Endothelial cell of umbilical vein (primary cell): ENCODE measurements around the gene PAPPA. TPM values are rescaled to one million over a fixed set of nuclear protein-coding genes. Genes with fewer than 3 reads are reported as not detected.

Experiments used
- BruUV-seq: library from RNA; stranded (reverse); fragments of 400-500 nt; replicated peaks from 2 replicates; lab custom pipeline; 2021; lab: Mats Ljungman, UMichigan
- CTCF ChIA-PET: fragments of 300-600, 350-600 bp; sonication (Branson Sonifier 250); formaldehyde crosslinking; loops from one replicate; lab custom pipeline; 2021; ENCODE audit warnings: antibody characterized with exemption, inconsistent platforms; lab: Charles Lee
- POLR2A ChIA-PET: fragments of 300-600, 350-600 bp; sonication (Branson Sonifier 250); formaldehyde crosslinking; loops from one replicate; lab custom pipeline; 2021; ENCODE audit warnings: antibody characterized with exemption, inconsistent platforms; lab: Charles Lee
- DNase-seq: peaks from one replicate; pipeline ENCODE4 v3.0.0-alpha.2; 2011; ENCODE audit warnings: low read depth, low spot score
- FAIRE-seq: peaks from 2 replicates; lab custom pipeline; 2011; peaks lifted over from hg19 to GRCh38; lab: Jason Lieb, UNC
- H2AFZ ChIP-seq: 2 replicates; pipeline ENCODE4 v1.6.0; 2012; ENCODE audit warnings: low read depth, low read length, control low read depth, inconsistent platforms
- H3K27ac ChIP-seq: 2 replicates; pipeline ENCODE4 v1.5.1; 2011; ENCODE audit warnings: low read depth, mild to moderate bottlenecking, control low read depth, low read length, moderate library complexity; ENCODE audit not compliant: insufficient read depth
- H3K27me3 ChIP-seq, 2 experiments: 2 replicates each; pipeline versions ENCODE4 v1.6.0 to v1.6.1; 2011; ENCODE audit warnings: low read length in 2 of 2, mixed read lengths in 1 of 2; ENCODE audit not compliant: control insufficient read depth in 2 of 2, insufficient read depth in 2 of 2
- H3K36me3 ChIP-seq, 2 experiments: 2 replicates in 1 of 2; 3 replicates in 1 of 2; pipeline ENCODE4 v1.5.1; 2011; ENCODE audit warnings: low read length in 2 of 2, mild to moderate bottlenecking in 1 of 2, moderate library complexity in 1 of 2; ENCODE audit not compliant: control insufficient read depth in 2 of 2, insufficient read depth in 2 of 2; ENCODE audit errors: extremely low read depth in 1 of 2
- H3K4me1 ChIP-seq: 3 replicates; pipeline ENCODE4 v1.5.1; 2011; ENCODE audit warnings: mild to moderate bottlenecking, low read length; ENCODE audit not compliant: control insufficient read depth, insufficient read depth; ENCODE audit errors: extremely low read depth
- H3K4me2 ChIP-seq: 2 replicates; pipeline ENCODE4 v1.6.1; 2011; ENCODE audit warnings: low read length, control low read depth, mixed read lengths; ENCODE audit not compliant: insufficient read depth
- H3K4me3 ChIP-seq, 3 experiments: fragments of 200-600 bp in 1 of 3; sonication (generic), shearing (Covaris generic) in 1 of 3; replicated peaks in 1 of 3; 2 replicates each; pipeline ENCODE4 v1.5.1; 2011 to 2016; ENCODE audit warnings: control low read depth in 3 of 3, low read length in 3 of 3, mild to moderate bottlenecking in 2 of 3, inconsistent platforms in 1 of 3, low read depth in 1 of 3, moderate library complexity in 1 of 3; ENCODE audit not compliant: insufficient read depth in 1 of 3
- H3K79me2 ChIP-seq: 2 replicates; pipeline ENCODE4 v1.6.0; 2012; ENCODE audit warnings: low read length, inconsistent platforms; ENCODE audit not compliant: control insufficient read depth, insufficient read depth
- H3K9ac ChIP-seq: replicated peaks from 2 replicates; pipeline ENCODE3; 2011; ENCODE audit warnings: low read length, control low read depth; ENCODE audit not compliant: insufficient read depth; ENCODE audit errors: extremely low read depth
- H3K9me1 ChIP-seq: replicated peaks from 3 replicates; pipeline ENCODE4 v1.6.0; 2011; ENCODE audit warnings: mild to moderate bottlenecking, low read length; ENCODE audit not compliant: control insufficient read depth, insufficient read depth; ENCODE audit errors: extremely low read depth
- H3K9me3 ChIP-seq: replicated peaks from 2 replicates; pipeline ENCODE4 v1.5.1; 2012; ENCODE audit warnings: low read length, inconsistent platforms; ENCODE audit not compliant: control insufficient read depth, insufficient read depth
- H4K20me1 ChIP-seq: replicated peaks from 2 replicates; pipeline ENCODE3; 2011; ENCODE audit warnings: mild to moderate bottlenecking, low read length; ENCODE audit not compliant: control insufficient read depth, insufficient read depth; ENCODE audit errors: extremely low read depth
- CTCF ChIP-seq, 2 donors: IDR thresholded peaks; 1 replicate in 1 of 2; 2 replicates in 1 of 2; pipeline ENCODE4 v1.5.1; 2011; ENCODE audit warnings: low read length in 2 of 2, mild to moderate bottlenecking in 2 of 2, moderate library complexity in 2 of 2, control low read depth in 1 of 2, inconsistent platforms in 1 of 2, low read depth in 1 of 2; ENCODE audit not compliant: insufficient read depth in 1 of 2; ENCODE audit errors: extremely low read depth in 1 of 2
- EZH2 ChIP-seq: IDR thresholded peaks from 2 replicates; pipeline ENCODE4 v1.6.1; 2012; ENCODE audit warnings: borderline replicate concordance, low read depth, mild to moderate bottlenecking, moderate library complexity, low read length, inconsistent platforms; ENCODE audit not compliant: severe bottlenecking
- FOS ChIP-seq: IDR thresholded peaks from 2 replicates; pipeline ENCODE4 v1.6.1; 2011; ENCODE audit warnings: mild to moderate bottlenecking, low read length, moderate library complexity, borderline replicate concordance; ENCODE audit not compliant: insufficient read depth
- GATA2 ChIP-seq: IDR thresholded peaks from 2 replicates; pipeline ENCODE4 v1.7.0; 2011; ENCODE audit warnings: low read depth, mild to moderate bottlenecking, moderate library complexity, mixed read lengths, low read length; ENCODE audit not compliant: insufficient read length, insufficient read depth
- JUN ChIP-seq: IDR thresholded peaks from 2 replicates; pipeline ENCODE4 v1.6.1; 2011; ENCODE audit warnings: borderline replicate concordance, low read depth; ENCODE audit not compliant: insufficient read length, insufficient read depth
- MYC ChIP-seq: IDR thresholded peaks from one replicate; pipeline ENCODE4 v1.6.1; 2011; ENCODE audit warnings: mild to moderate bottlenecking, low read depth, low read length
- POLR2A ChIP-seq: IDR thresholded peaks from 2 replicates; pipeline ENCODE4 v1.6.1; 2012; ENCODE audit warnings: low read depth, mild to moderate bottlenecking, control low read depth, low read length
- POLR2AphosphoS5 ChIP-seq: IDR thresholded peaks from 2 replicates; pipeline ENCODE4 v1.6.1; 2012; ENCODE audit warnings: low read depth, mild to moderate bottlenecking, control low read depth, low read length, moderate library complexity; ENCODE audit not compliant: insufficient read depth
- dilution Hi-C: fragments of 300-500 bp; cut with MboI; formaldehyde crosslinking; loops from one replicate; pipeline ENCODE4 v1.15.0; 2019; ENCODE audit warnings: low sequenced_read_pairs; ENCODE audit not compliant: extremely low pct_ligation_motif_present
- intact Hi-C: fragments of 100-400 bp; cut with micrococcal nuclease; formaldehyde crosslinking; loops from one replicate; pipeline ENCODE4 v1.10.0; 2022
- polyA plus RNA-seq, 4 experiments: library from polyadenylated mRNA; depleted of rRNA in 3 of 4; stranded (reverse) in 3 of 4; unstranded in 1 of 4; fragments of >200 nt; gene quantifications; 2 replicates each; pipeline versions ENCODE4 v1.2.1 to v1.2.3, GENCODE V29; 2011 to 2012; ENCODE audit warnings: missing spikeins in 1 of 4
- total RNA-seq: library from RNA; stranded (reverse); gene quantifications from 2 replicates; pipeline ENCODE4 v1.2.3, GENCODE V29; 2021
- TF ChIP-seq, protein P1 (sequence below): IDR thresholded peaks from 2 replicates; pipeline ENCODE4 v1.6.1; 2011; ENCODE audit not compliant: insufficient read depth, insufficient read length

Gene PAPPA
- total and polyA plus RNA-seq, 2 donors (not counting 3 experiments of a cell fraction or from before 2014, with no cell fraction given), result 0.13 to 0.41 TPM

DNA sequence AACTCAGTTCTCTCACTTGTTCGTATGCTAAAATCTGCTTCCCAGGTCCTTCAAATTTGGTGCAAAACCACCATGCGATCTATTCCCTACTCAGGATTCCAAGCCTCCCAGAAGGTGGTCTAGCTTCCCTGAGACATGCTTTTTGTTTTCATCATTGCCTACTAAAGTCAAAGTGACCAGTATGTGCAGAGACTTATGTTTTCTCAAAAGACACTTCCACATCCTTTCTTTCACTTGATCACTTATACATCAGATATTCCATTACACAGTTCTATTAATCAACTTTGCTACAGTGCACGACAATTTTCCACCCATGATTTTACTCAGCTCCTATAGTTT, 242.1 kb downstream of the PAPPA start:
- Histone ChIP-seq H3K27me3 (no peaks in the 10 kb centered on the region), H3K4me1 (no peaks in the 10 kb centered on the region), H3K79me2 (no peaks in the 10 kb centered on the region), H3K9me1 (no peaks in the 10 kb centered on the region), H3K9me3 (no peaks in the 10 kb centered on the region), H3K4me3 (no peak overlapping the region), H3K9ac (no peak overlapping the region), H2AFZ (no peak overlapping the region), H4K20me1 (no peaks in the 10 kb centered on the region), H3K27ac (no peak overlapping the region), H3K36me3 (no peaks in the 10 kb centered on the region), H3K4me2 (no peak overlapping the region)
- POLR2A ChIA-PET, result no interaction called here
- TF ChIP-seq CTCF (IDR thresholded peaks at IDR 0.05; ENCODE audit: extremely low read depth in 1 of 2, insufficient read depth in 1 of 2, low read depth in 1 of 2, low read length in 2 of 2) (no peak), GATA2 (no peak), POLR2A (no peak), POLR2AphosphoS5 (no peak), FOS (no peak), EZH2 (no peak), MYC (no peak), JUN (no peak)
- TF ChIP-seq, protein P1, sequence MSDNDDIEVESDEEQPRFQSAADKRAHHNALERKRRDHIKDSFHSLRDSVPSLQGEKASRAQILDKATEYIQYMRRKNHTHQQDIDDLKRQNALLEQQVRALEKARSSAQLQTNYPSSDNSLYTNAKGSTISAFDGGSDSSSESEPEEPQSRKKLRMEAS, result no peak
- intact Hi-C loops (no loop called here), dilution Hi-C loops (no loop called here)
- DNase-seq, result no peak
- no peak for FAIRE-seq
- CTCF ChIA-PET, result no interaction called here
- BruUV-seq, result no TSS peak
